IMR-90 (cell line): Measurements from ENCODE around the gene TMEM143. TPM values are rescaled to one million over a fixed set of nuclear protein-coding genes. Genes with fewer than 3 reads are reported as not detected.
"Not testable (repeated sequence)": the region's sequence is repeated elsewhere in the genome, so short reads cannot be mapped to it uniquely, and the experiment has no call there.

Experiments used
- ATAC-seq: fragments of 200-7000 bp; cut with Tn5 transposase; 2 replicates; pipeline ENCODE4 v1.9.1; 2020; ENCODE audit warnings: low read depth, mild to moderate bottlenecking, moderate library complexity
- BruUV-seq: library from RNA; stranded (reverse); fragments of 400-500 nt; replicated peaks from 2 replicates; lab custom pipeline; 2021; lab: Mats Ljungman, UMichigan
- CTCF ChIA-PET: fragments of 300-600 bp; formaldehyde crosslinking; extraction: SDS; loops from one replicate; lab custom pipeline; 2021; ENCODE audit warnings: antibody characterized with exemption; lab: Yijun Ruan, JAX
- POLR2A ChIA-PET: fragments of 300-600 bp; sonication (Branson Sonifier 250); formaldehyde crosslinking; loops from one replicate; lab custom pipeline; 2022; ENCODE audit warnings: antibody characterized with exemption; ENCODE audit not compliant: unreplicated experiment; lab: Charles Lee
- DNase-seq: peaks from one replicate; pipeline ENCODE4 v3.0.0; 2013
- H2AFZ ChIP-seq: replicated peaks from 2 replicates; pipeline ENCODE3; 2013; ENCODE audit warnings: low read length, mild to moderate bottlenecking; ENCODE audit not compliant: poor library complexity
- H2AK5ac ChIP-seq: 2 replicates; pipeline ENCODE4 v1.6.1; 2013; ENCODE audit warnings: low read depth, low read length, inconsistent platforms
- H2AK9ac ChIP-seq: replicated peaks from 2 replicates; pipeline ENCODE3; 2013; ENCODE audit warnings: mild to moderate bottlenecking, low read depth, low read length, moderate library complexity; ENCODE audit not compliant: poor library complexity
- H2BK120ac ChIP-seq: 2 replicates; pipeline ENCODE4 v1.6.1; 2013; ENCODE audit warnings: low read depth, low read length, inconsistent platforms
- H2BK15ac ChIP-seq: 3 replicates; pipeline ENCODE4 v1.6.1; 2013; ENCODE audit warnings: low read depth, low read length, inconsistent platforms
- H2BK20ac ChIP-seq: 2 replicates; pipeline ENCODE4 v1.6.1; 2013; ENCODE audit warnings: low read depth, mild to moderate bottlenecking, inconsistent platforms, low read length, moderate library complexity
- H2BK5ac ChIP-seq: 2 replicates; pipeline ENCODE4 v1.6.1; 2013; ENCODE audit warnings: mild to moderate bottlenecking, low read depth, low read length, inconsistent platforms; ENCODE audit not compliant: poor library complexity, severe bottlenecking
- H3K14ac ChIP-seq: replicated peaks from 2 replicates; pipeline ENCODE4 v1.6.1; 2013; ENCODE audit warnings: low read depth, low read length, inconsistent platforms
- H3K18ac ChIP-seq: 2 replicates; pipeline ENCODE4 v1.6.1; 2013; ENCODE audit warnings: low read depth, low read length, control low read depth
- H3K23ac ChIP-seq: 2 replicates; pipeline ENCODE4 v1.6.1; 2013; ENCODE audit warnings: low read depth, low read length, inconsistent platforms
- H3K27ac ChIP-seq: 2 replicates; pipeline ENCODE4 v1.5.1; 2013; ENCODE audit warnings: mild to moderate bottlenecking, control low read depth, low read length; ENCODE audit not compliant: insufficient read depth
- H3K27me3 ChIP-seq: 2 replicates; pipeline ENCODE4 v1.6.1; 2013; ENCODE audit warnings: low read length; ENCODE audit not compliant: control insufficient read depth, insufficient read depth
- H3K36me3 ChIP-seq: 2 replicates; pipeline ENCODE4 v1.6.1; 2013; ENCODE audit warnings: low read length, mixed read lengths; ENCODE audit not compliant: control insufficient read depth, insufficient read depth
- H3K4ac ChIP-seq: 2 replicates; pipeline ENCODE4 v1.6.1; 2013; ENCODE audit warnings: low read depth, low read length, inconsistent platforms
- H3K4me1 ChIP-seq: 2 replicates; pipeline ENCODE4 v1.6.1; 2013; ENCODE audit warnings: low read length, mixed read lengths; ENCODE audit not compliant: control insufficient read depth, insufficient read depth
- H3K4me2 ChIP-seq: 2 replicates; pipeline ENCODE4 v1.6.1; 2013; ENCODE audit warnings: low read depth, mild to moderate bottlenecking, control low read depth, low read length, moderate library complexity
- H3K4me3 ChIP-seq: 2 replicates; pipeline ENCODE4 v1.5.1; 2013; ENCODE audit warnings: low read depth, mild to moderate bottlenecking, control low read depth, low read length, moderate library complexity; ENCODE audit not compliant: insufficient read depth
- H3K56ac ChIP-seq: 2 replicates; pipeline ENCODE4 v1.6.1; 2013; ENCODE audit warnings: low read length, inconsistent platforms; ENCODE audit not compliant: insufficient read depth; ENCODE audit errors: extremely low read depth
- H3K79me1 ChIP-seq, 2 experiments: 2 replicates each; pipeline ENCODE4 v1.6.1; 2013; ENCODE audit warnings: low read length in 2 of 2, inconsistent platforms in 1 of 2, low read depth in 1 of 2
- H3K9ac ChIP-seq: 2 replicates; pipeline ENCODE4 v1.6.1; 2013; ENCODE audit warnings: low read depth, low read length, control low read depth
- H3K9me1 ChIP-seq: 2 replicates; pipeline ENCODE4 v1.6.1; 2013; ENCODE audit warnings: low read length, inconsistent platforms; ENCODE audit not compliant: insufficient read depth
- H3K9me3 ChIP-seq: 2 replicates; pipeline ENCODE4 v1.6.1; 2013; ENCODE audit warnings: low read length; ENCODE audit not compliant: control insufficient read depth, insufficient read depth
- H4K20me1 ChIP-seq: 2 replicates; pipeline ENCODE4 v1.6.1; 2013; ENCODE audit warnings: low read length, inconsistent platforms; ENCODE audit not compliant: insufficient read depth
- H4K5ac ChIP-seq: 2 replicates; pipeline ENCODE4 v1.6.1; 2013; ENCODE audit warnings: mild to moderate bottlenecking, low read depth, low read length, control low read depth
- H4K8ac ChIP-seq, 2 experiments: 2 replicates each; pipeline ENCODE4 v1.6.1; 2013; ENCODE audit warnings: low read depth in 2 of 2, low read length in 2 of 2, control low read depth in 1 of 2, inconsistent platforms in 1 of 2
- H4K91ac ChIP-seq: 2 replicates; pipeline ENCODE4 v1.6.1; 2013; ENCODE audit warnings: low read depth, low read length, inconsistent platforms; ENCODE audit not compliant: insufficient read depth
- MAFK ChIP-seq: IDR thresholded peaks from 2 replicates; pipeline ENCODE4 v1.6.1; 2012; ENCODE audit warnings: low read depth, low read length, improper control_type of control experiment
- MAZ ChIP-seq: IDR thresholded peaks from 2 replicates; pipeline ENCODE4 v1.6.1; 2012; ENCODE audit warnings: low read depth, mild to moderate bottlenecking, low read length, improper control_type of control experiment, moderate library complexity, borderline replicate concordance
- MXI1 ChIP-seq: IDR thresholded peaks from 2 replicates; pipeline ENCODE4 v1.6.1; 2012; ENCODE audit warnings: low read depth, mild to moderate bottlenecking, low read length, moderate library complexity, borderline replicate concordance
- WGBS, 2 experiments: methylation state at CpG; one replicate each; pipeline versions ENCODE4 v1.1.5 to v1.1.7; 2013; ENCODE audit warnings: missing lambda C conversion rate in 2 of 2; ENCODE audit not compliant: insufficient read length in 1 of 2; ENCODE audit errors: extremely low coverage in 2 of 2; 5-methylcytosine and 5-hydroxymethylcytosine counted together
- dilution Hi-C: fragments of 300-500 bp; cut with HindIII; formaldehyde crosslinking; loops from one replicate; pipeline ENCODE4 v1.14.3; 2018; ENCODE audit warnings: low sequenced_read_pairs; ENCODE audit not compliant: unreplicated experiment
- in situ Hi-C: fragments of 300-500 bp; cut with MboI; formaldehyde crosslinking; loops from 3 replicates; pipeline ENCODE4 v1.14.3; 2019; ENCODE audit warnings: low sequenced_read_pairs, inconsistent platforms, mixed read lengths
- intact Hi-C: fragments of 100-400 bp; cut with micrococcal nuclease; formaldehyde crosslinking; loops from 2 replicates; pipeline ENCODE4 v1.10.0; 2022
- polyA plus RNA-seq, 3 experiments: library from polyadenylated mRNA; depleted of rRNA; stranded (reverse); fragments of >200 nt; gene quantifications; 2 replicates each; pipeline ENCODE4 v1.2.3, GENCODE V29; 2012; ENCODE audit warnings: low replicate concordance in 1 of 3
- total RNA-seq: library from RNA; depleted of rRNA; stranded (reverse); fragments of >200 nt; gene quantifications from 2 replicates; pipeline ENCODE4 v1.2.3, GENCODE V29; 2012

The TMEM143 gene
- total and polyA plus RNA-seq, 2 of the 4 experiments (the other 2 are of a cell fraction), result 1.3 to 7.6 TPM

- Histone ChIP-seq H3K4me1 (peaks cover 5% of the 10 kb centered on the region), H3K9me3 (no peaks in the 10 kb centered on the region), H3K9me1 (no peaks in the 10 kb centered on the region), H3K36me3 (no peaks in the 10 kb centered on the region), H3K4ac (no peak overlapping the region), H3K79me1 (no peaks in the 10 kb centered on the region), H3K9ac (no peak overlapping the region), H2AK9ac (no peak overlapping the region), H3K18ac (no peak overlapping the region), H4K91ac (no peak overlapping the region), H4K5ac (no peak overlapping the region), H3K27me3 (no peaks in the 10 kb centered on the region; the same call in 1 of the 2 replicates), H2BK5ac (no peak overlapping the region), H3K23ac (no peak overlapping the region), H3K4me2 (no peak overlapping the region), H3K14ac (no peak overlapping the region), H3K27ac (no peak overlapping the region), H2BK20ac (no peak overlapping the region), H2BK120ac (no peak overlapping the region), H2BK15ac (no peak overlapping the region), H3K56ac (no peak overlapping the region), H2AK5ac (no peak overlapping the region; the same call in 1 of the 2 replicates), H4K8ac (no peak overlapping the region), H4K20me1 (no peaks in the 10 kb centered on the region), H3K4me3 (no peak overlapping the region), H2AFZ (peak overlapping the region; percentile 2)
- POLR2A ChIA-PET, result no interaction called here
- BruUV-seq, result no TSS peak
- peak; percentile 69 for ATAC-seq
- no peak for TF ChIP-seq MAZ
- TF ChIP-seq MAFK, result no peak
- TF ChIP-seq MXI1, result no peak
- CTCF ChIA-PET, result interaction anchor here (0.7 to 1.5 kb wide), 2 partner anchors 32 to 37 kb away, joined by 3 to 4 read pairs; partner anchors contain the start of gene CARD8
- peak; percentile 93 for DNase-seq
- dilution Hi-C loops, result no loop called here
- in situ Hi-C loops, result no loop called here
- intact Hi-C loops, result no loop called here
- WGBS, 2 experiments, result no CpG with 5 or more reads among the region's 4 CpGs
These were observed 70.9 kb downstream of the TMEM143 start for GRCh38 chr19:48292798-48293197.

- H4K5ac ChIP-seq, DNase-seq, H3K14ac ChIP-seq, H3K4me3 ChIP-seq, H3K27ac ChIP-seq, H2BK15ac ChIP-seq, ATAC-seq, H3K9me3 ChIP-seq, H3K4ac ChIP-seq, H2BK5ac ChIP-seq, H3K23ac ChIP-seq, H3K79me1 ChIP-seq, H4K8ac ChIP-seq, H3K9ac ChIP-seq, H3K56ac ChIP-seq, dilution Hi-C loops, BruUV-seq, POLR2A ChIA-PET, H3K18ac ChIP-seq, H3K27me3 ChIP-seq, H3K36me3 ChIP-seq, H3K4me1 ChIP-seq, H2AK5ac ChIP-seq, H4K91ac ChIP-seq, H4K20me1 ChIP-seq, in situ Hi-C loops, H2BK20ac ChIP-seq, H3K4me2 ChIP-seq, H3K9me1 ChIP-seq, H2BK120ac ChIP-seq: not testable (repeated sequence)
- Histone ChIP-seq H2AFZ (peak overlapping the region; percentile 92), H2AK9ac (peak overlapping the region; percentile 22)
- WGBS, 2 experiments, result 27% methylated on average over 3 of the region's 11 CpGs; no CpG with 5 or more reads in 1 of the 2 experiments
- CTCF ChIA-PET, result interaction anchor here (0.7 to 1.7 kb wide), 2 partner anchors 25 to 277 kb away, joined by 3 to 7 read pairs; no protein-coding TSS in a partner anchor
- intact Hi-C loops, result loop anchor here (1.0 kb wide), 2 partner anchors 20 to 24 kb away; no protein-coding TSS in a partner anchor
These were observed 72.3 kb downstream of the TMEM143 start for GRCh38 chr19:48291489-48291815.
